Progenitor cell of endocrine pancreas (in vitro differentiated cells): Measurements from ENCODE around the gene DGCR8. TPM values are rescaled to one million over a fixed set of nuclear protein-coding genes. Genes with fewer than 3 reads are reported as not detected.

Experiments
- DNase-seq: peaks from one replicate; pipeline ENCODE4 v3.0.0; 2021; ENCODE audit warnings: low spot score; ENCODE audit not compliant: unreplicated experiment
- H3K27ac Mint-ChIP-seq: 2 replicates; pipeline ENCODE4 v1.8.0; 2021; ENCODE audit warnings: mild to moderate bottlenecking, moderate library complexity, mixed read lengths
- H3K27me3 Mint-ChIP-seq: 2 replicates; pipeline ENCODE4 v1.8.0; 2021; ENCODE audit warnings: mixed read lengths
- H3K36me3 Mint-ChIP-seq: 2 replicates; pipeline ENCODE4 v1.8.0; 2022; ENCODE audit warnings: mixed read lengths; ENCODE audit not compliant: insufficient read depth
- H3K4me1 Mint-ChIP-seq: 2 replicates; pipeline ENCODE4 v1.8.0; 2021; ENCODE audit warnings: low read depth, mixed read lengths
- H3K4me3 Mint-ChIP-seq: 2 replicates; pipeline ENCODE4 v1.8.0; 2021; ENCODE audit warnings: low read depth, mild to moderate bottlenecking, moderate library complexity, mixed read lengths
- H3K9me3 Mint-ChIP-seq: 2 replicates; pipeline ENCODE4 v1.8.0; 2021; ENCODE audit warnings: low read depth, mixed read lengths
- total RNA-seq: library from RNA; stranded (reverse); gene quantifications from 2 replicates; pipeline ENCODE4 v1.2.1, GENCODE V29; 2021
- TF ChIP-seq, protein P1 (sequence below): fragments of 200-600 bp; sonication (generic); IDR thresholded peaks from one replicate; pipeline ENCODE4 v1.5.0; 2021; ENCODE audit warnings: antibody characterized with exemption, mild to moderate bottlenecking; ENCODE audit not compliant: unreplicated experiment

Gene DGCR8
- total RNA-seq, 1 donor from 2014 or later = 75.8 TPM

DNA sequence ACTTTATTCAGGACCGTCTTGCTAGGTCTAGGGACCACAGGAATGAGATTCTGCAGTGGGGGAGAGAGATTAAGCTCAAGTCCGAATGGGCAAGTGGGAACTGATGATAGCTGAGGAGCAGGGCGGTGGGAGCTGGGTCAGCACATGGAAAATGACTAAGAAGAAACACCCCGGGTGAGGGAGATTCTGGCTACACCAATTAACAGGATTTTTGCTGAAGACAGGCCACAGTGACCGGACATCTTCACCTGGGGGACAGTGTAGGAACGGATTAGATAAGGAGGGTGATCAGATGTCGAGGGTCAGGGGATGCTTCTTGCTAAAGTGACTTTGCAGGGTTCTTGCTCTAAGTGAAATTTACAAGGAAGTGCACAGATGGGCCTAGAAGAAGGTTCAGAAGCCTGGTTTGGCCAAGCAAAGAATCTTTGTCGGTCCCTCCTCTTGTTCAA is 8.5 kb upstream of the DGCR8 start:
- Mint-ChIP-seq H3K9me3 (no peaks in the 10 kb centered on the region), H3K4me1 (no peaks in the 10 kb centered on the region), H3K27me3 (peaks cover 6% of the 10 kb centered on the region), H3K36me3 (no peaks in the 10 kb centered on the region), H3K27ac (peak overlapping the region; percentile 13), H3K4me3 (no peak overlapping the region)
- no peak for DNase-seq
- TF ChIP-seq, protein P1, sequence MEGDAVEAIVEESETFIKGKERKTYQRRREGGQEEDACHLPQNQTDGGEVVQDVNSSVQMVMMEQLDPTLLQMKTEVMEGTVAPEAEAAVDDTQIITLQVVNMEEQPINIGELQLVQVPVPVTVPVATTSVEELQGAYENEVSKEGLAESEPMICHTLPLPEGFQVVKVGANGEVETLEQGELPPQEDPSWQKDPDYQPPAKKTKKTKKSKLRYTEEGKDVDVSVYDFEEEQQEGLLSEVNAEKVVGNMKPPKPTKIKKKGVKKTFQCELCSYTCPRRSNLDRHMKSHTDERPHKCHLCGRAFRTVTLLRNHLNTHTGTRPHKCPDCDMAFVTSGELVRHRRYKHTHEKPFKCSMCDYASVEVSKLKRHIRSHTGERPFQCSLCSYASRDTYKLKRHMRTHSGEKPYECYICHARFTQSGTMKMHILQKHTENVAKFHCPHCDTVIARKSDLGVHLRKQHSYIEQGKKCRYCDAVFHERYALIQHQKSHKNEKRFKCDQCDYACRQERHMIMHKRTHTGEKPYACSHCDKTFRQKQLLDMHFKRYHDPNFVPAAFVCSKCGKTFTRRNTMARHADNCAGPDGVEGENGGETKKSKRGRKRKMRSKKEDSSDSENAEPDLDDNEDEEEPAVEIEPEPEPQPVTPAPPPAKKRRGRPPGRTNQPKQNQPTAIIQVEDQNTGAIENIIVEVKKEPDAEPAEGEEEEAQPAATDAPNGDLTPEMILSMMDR = no peak

DNA sequence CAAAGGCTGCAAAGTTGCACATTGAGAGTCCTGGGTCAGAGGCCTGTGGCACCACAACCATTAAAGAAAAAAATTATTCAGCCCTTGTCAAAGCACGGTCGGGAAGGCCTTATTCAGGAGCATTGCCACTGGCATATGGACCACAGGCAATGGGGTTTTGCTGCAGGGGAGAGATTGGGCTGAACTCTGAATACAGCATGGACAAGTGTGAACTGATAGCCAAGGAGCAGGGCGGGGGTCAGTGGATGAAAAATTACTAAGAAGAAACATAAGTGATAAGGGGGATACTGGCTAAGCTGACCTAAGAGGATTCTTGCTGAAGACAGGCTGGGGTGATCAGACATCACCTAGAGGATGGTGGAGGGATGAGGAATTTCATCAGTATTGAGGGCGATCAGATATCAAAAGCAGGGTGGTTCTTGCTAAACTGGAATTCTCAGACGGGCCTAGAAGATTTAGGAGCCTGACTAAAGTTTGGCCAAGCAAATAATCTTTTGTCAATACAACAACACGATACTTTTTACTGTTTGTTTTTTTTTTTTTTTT is 3.3 kb upstream of the DGCR8 start:
- TF ChIP-seq, protein P1 = no peak
- H3K27me3 Mint-ChIP-seq = peaks cover 1% of the 10 kb centered on the region
- H3K4me1 Mint-ChIP-seq = peaks cover 14% of the 10 kb centered on the region
- no peak for DNase-seq
- peak overlapping the region; percentile 57 for H3K27ac Mint-ChIP-seq
- H3K9me3 Mint-ChIP-seq = no peaks in the 10 kb centered on the region
- no peaks in the 10 kb centered on the region for H3K36me3 Mint-ChIP-seq
- no peak overlapping the region for H3K4me3 Mint-ChIP-seq

- Mint-ChIP-seq H3K27ac (peak overlapping the region; percentile 98), H3K4me3 (peak overlapping the region; percentile 92), H3K4me1 (peaks cover 45% of the 10 kb centered on the region), H3K9me3 (no peaks in the 10 kb centered on the region), H3K27me3 (no peaks in the 10 kb centered on the region), H3K36me3 (peaks cover 3% of the 10 kb centered on the region)
- peak; percentile 48 for DNase-seq
- TF ChIP-seq, protein P1 = no peak
These were observed 369 bp downstream of the DGCR8 start for GRCh38 chr22:20080445-20080775.

DNA sequence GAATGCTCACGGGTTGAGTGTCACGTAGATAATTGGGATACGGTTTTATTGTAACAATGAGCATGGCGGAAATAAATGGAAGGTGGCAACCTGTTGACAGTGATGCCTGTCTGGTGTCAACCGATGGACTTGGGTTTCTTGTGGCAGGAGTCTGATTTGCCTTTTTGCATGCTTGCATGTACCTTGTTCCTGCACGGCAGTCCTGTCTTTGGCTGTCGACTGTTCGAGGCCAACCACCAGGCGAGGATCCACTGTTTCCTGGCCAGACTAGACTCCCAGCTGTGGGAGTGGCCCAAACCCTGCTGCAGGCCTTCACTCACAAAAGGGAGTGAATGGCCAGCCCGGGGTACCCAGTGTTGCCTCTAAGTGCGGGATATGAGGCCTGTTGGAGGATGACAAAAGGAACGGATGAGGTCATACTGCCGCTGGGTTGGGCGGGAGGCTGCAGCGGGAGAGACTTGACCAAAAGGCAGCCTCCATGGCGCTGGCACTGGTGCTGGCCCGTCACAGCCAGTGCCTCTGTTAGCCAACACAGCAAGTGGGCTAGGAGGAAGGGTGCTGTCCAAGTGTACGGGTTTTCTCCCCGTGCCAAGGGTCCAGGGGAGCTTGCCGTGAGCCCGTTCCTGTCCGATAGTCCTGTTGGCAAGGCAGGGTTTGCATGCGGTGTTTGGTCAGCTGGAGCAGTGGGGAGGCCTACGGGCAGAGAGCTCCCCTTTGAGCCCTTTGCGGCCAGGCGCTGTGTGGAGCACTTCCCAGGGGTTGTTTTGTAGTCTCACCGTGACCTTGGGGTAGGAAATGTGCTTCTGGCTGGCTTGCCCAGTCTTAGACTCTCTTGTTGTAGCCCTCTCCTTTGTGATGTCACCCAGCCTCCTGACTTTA is 974 bp downstream of the DGCR8 start:
- TF ChIP-seq, protein P1 = no peak
- Mint-ChIP-seq H3K4me3 (peak overlapping the region; percentile 92), H3K27ac (peak overlapping the region; percentile 98), H3K36me3 (peaks cover 3% of the 10 kb centered on the region), H3K9me3 (no peaks in the 10 kb centered on the region), H3K4me1 (peaks cover 47% of the 10 kb centered on the region), H3K27me3 (no peaks in the 10 kb centered on the region)
- peak; percentile 22 for DNase-seq

DNA sequence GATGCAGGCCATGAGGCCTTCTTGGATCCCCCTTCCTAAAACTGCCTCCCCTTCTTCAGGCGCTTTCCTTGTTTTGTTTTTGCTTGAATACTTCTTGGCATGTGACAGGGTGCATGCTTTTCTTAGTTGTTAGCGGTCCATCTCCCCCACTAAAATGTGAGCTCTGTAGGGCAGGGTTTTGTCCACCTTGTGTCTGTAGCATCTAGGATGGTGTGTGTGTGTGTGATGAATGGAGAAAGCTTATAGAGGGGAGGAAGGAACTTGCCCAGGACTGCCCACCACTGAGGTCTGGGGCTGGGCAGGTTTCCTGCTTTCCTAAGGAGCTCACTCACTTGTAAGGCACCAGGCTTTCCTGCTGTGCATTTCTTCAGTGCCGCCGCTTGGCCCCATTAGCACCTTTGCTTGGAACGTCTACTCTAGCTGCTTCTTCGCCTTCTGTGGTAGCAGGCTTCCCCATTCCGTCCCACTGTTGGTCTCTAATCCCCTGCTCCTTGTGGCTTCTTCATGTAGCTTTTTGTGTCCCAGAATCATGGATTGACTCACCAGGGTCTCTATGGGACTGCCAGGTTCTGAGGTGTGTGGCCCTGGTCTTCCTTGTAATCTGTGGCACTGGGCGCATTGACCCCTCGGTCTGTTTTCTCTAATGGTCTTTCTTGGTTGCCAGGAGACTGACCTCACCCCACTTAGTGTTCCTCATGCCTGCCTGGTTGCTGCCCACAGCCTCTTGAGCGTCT is 3.3 kb downstream of the DGCR8 start:
- TF ChIP-seq, protein P1 = no peak
- Mint-ChIP-seq H3K27ac (peak overlapping the region; percentile 95), H3K27me3 (no peaks in the 10 kb centered on the region)

More for the DNA sequence above, 3.3 kb downstream of the DGCR8 start:
- no peak for DNase-seq
- H3K4me1 Mint-ChIP-seq = peaks cover 44% of the 10 kb centered on the region
- no peaks in the 10 kb centered on the region for H3K9me3 Mint-ChIP-seq
- H3K36me3 Mint-ChIP-seq = peaks cover 18% of the 10 kb centered on the region
- peak overlapping the region; percentile 55 for H3K4me3 Mint-ChIP-seq
